HCT116 (cell line): Measurements from ENCODE around the gene ZNF157. TPM values are rescaled to one million over a fixed set of nuclear protein-coding genes. Genes with fewer than 3 reads are reported as not detected.

Experiments
- ATAC-seq: fragments of 200-7000 bp; cut with Tn5 transposase; 2 replicates; pipeline ENCODE4 v1.9.1; 2020; ENCODE audit warnings: mild to moderate bottlenecking, moderate library complexity
- BruUV-seq: library from RNA; stranded (reverse); fragments of 400-500 nt; replicated peaks from 2 replicates; lab custom pipeline; 2021; lab: Mats Ljungman, UMichigan
- CTCF ChIA-PET: fragments of 300-600 bp; sonication (Branson Sonifier 250); formaldehyde crosslinking; loops from one replicate; lab custom pipeline; 2021; ENCODE audit warnings: antibody characterized with exemption; lab: Charles Lee
- POLR2A ChIA-PET: fragments of 300-600, 350-600 bp; sonication (Branson Sonifier 250); formaldehyde crosslinking; loops from one replicate; lab custom pipeline; 2021; ENCODE audit warnings: antibody characterized with exemption; lab: Charles Lee
- RAD21 ChIA-PET, 2 experiments: fragments of 300-600 bp; sonication (Branson Sonifier 250); formaldehyde crosslinking; loops; one replicate each; lab custom pipeline; 2023; ENCODE audit warnings: low total read pairs in 2 of 2; ENCODE audit not compliant: uncharacterized antibody in 2 of 2, unreplicated experiment in 2 of 2, low non-redundant PET in 1 of 2; lab: Charles Lee
- DNase-seq: peaks from one replicate; pipeline ENCODE4 v3.0.0-alpha.2; 2010; ENCODE audit warnings: low read depth, low spot score
- H2AFZ ChIP-seq: fragments of 200-600 bp; shearing (Covaris generic), sonication (generic); 2 replicates; pipeline ENCODE4 v1.6.1; 2017; ENCODE audit warnings: low read depth, mixed run types, mixed read lengths, antibody characterized with exemption, low read length; ENCODE audit not compliant: poor library complexity, severe bottlenecking
- H3K27ac ChIP-seq: 2 replicates; pipeline ENCODE4 v1.5.1; 2012; ENCODE audit warnings: low read depth, low read length
- H3K27me3 ChIP-seq: fragments of 200-600 bp; sonication (generic); 2 replicates; pipeline ENCODE4 v1.6.1; 2016; ENCODE audit warnings: mixed run types, low read length, mixed read lengths; ENCODE audit not compliant: insufficient read depth
- H3K36me3 ChIP-seq, 2 experiments: fragments of 200-500 bp in 1 of 2; fragments of 200-600 bp in 1 of 2; sonication (Bioruptor generic) in 1 of 2; sonication (generic) in 1 of 2; 2 replicates each; pipeline versions ENCODE4 v1.5.1 to v1.6.1; 2014 to 2016; ENCODE audit warnings: low read length in 2 of 2, inconsistent platforms in 1 of 2, mixed read lengths in 1 of 2, mixed run types in 1 of 2; ENCODE audit not compliant: insufficient read depth in 2 of 2, control insufficient read depth in 1 of 2
- H3K4me1 ChIP-seq, 2 experiments: fragments of 200-600 bp in 1 of 2; sonication (generic) in 1 of 2; 2 replicates each; pipeline versions ENCODE4 v1.5.1 to v1.6.1; 2012 to 2017; ENCODE audit warnings: low read length in 2 of 2, inconsistent platforms in 1 of 2, mild to moderate bottlenecking in 1 of 2, mixed read lengths in 1 of 2, mixed run types in 1 of 2, moderate library complexity in 1 of 2; ENCODE audit not compliant: insufficient read depth in 2 of 2, control insufficient read depth in 1 of 2
- H3K4me2 ChIP-seq: fragments of 200-600 bp; sonication (generic); 2 replicates; pipeline ENCODE4 v1.6.1; 2017; ENCODE audit warnings: mixed run types, low read length, mixed read lengths
- H3K4me3 ChIP-seq, 2 experiments: fragments of 200-600 bp in 1 of 2; sonication (generic) in 1 of 2; replicated peaks in 1 of 2; 2 replicates each; pipeline ENCODE4 v1.5.1; 2011 to 2016; ENCODE audit warnings: low read length in 2 of 2, control low read depth in 1 of 2, low read depth in 1 of 2, mild to moderate bottlenecking in 1 of 2, mixed read lengths in 1 of 2, mixed run types in 1 of 2
- H3K79me2 ChIP-seq: fragments of 200-600 bp; sonication (generic); 2 replicates; pipeline ENCODE4 v1.6.1; 2017; ENCODE audit warnings: mild to moderate bottlenecking, mixed run types, low read length, moderate library complexity, mixed read lengths; ENCODE audit not compliant: insufficient read depth
- H3K9ac ChIP-seq: fragments of 200-600 bp; sonication (generic); 2 replicates; pipeline ENCODE4 v1.6.1; 2016; ENCODE audit warnings: low read length, mixed read lengths
- H3K9me2 ChIP-seq: fragments of 200-600 bp; sonication (generic), shearing (Covaris generic); 2 replicates; pipeline ENCODE4 v1.6.1; 2017; ENCODE audit warnings: mixed run types, mild to moderate bottlenecking, moderate library complexity; ENCODE audit not compliant: insufficient read depth
- H3K9me3 ChIP-seq, 2 experiments: fragments of 200-500 bp in 1 of 2; fragments of 200-600 bp in 1 of 2; sonication (Bioruptor generic) in 1 of 2; sonication (generic) in 1 of 2; 2 replicates each; pipeline ENCODE4 v1.6.1; 2014 to 2017; ENCODE audit warnings: low read length in 2 of 2, mixed read lengths in 2 of 2, inconsistent platforms in 1 of 2, low read depth in 1 of 2, mild to moderate bottlenecking in 1 of 2, mixed run types in 1 of 2, moderate library complexity in 1 of 2; ENCODE audit not compliant: control insufficient read depth in 1 of 2, insufficient read depth in 1 of 2
- H4K20me1 ChIP-seq: fragments of 200-600 bp; sonication (generic), shearing (Covaris generic); 2 replicates; pipeline ENCODE4 v1.6.1; 2017; ENCODE audit warnings: mixed run types, mild to moderate bottlenecking, moderate library complexity; ENCODE audit not compliant: insufficient read depth
- CBX3 ChIP-seq: IDR thresholded peaks from 2 replicates; pipeline ENCODE4 v1.6.1; 2012; ENCODE audit warnings: low read depth
- ELF1 ChIP-seq: IDR thresholded peaks from 2 replicates; pipeline ENCODE4 v1.6.1; 2012; ENCODE audit warnings: low read depth, borderline replicate concordance
- EZH2 ChIP-seq: fragments of 200-600 bp; sonication (generic); IDR thresholded peaks from 2 replicates; pipeline ENCODE4 v1.6.1; 2017; ENCODE audit warnings: antibody characterized with exemption, mixed run types
- FOSL1 ChIP-seq: IDR thresholded peaks from 2 replicates; pipeline ENCODE4 v1.6.1; 2012; ENCODE audit warnings: low read depth
- JUND ChIP-seq: IDR thresholded peaks from 2 replicates; pipeline ENCODE4 v1.6.1; 2012
- POLR2A ChIP-seq: IDR thresholded peaks from 2 replicates; pipeline ENCODE4 v1.7.0; 2011; ENCODE audit warnings: borderline replicate concordance; ENCODE audit not compliant: insufficient read depth, insufficient read length; ENCODE audit errors: extremely low read depth
- POLR2AphosphoS5 ChIP-seq: IDR thresholded peaks from 2 replicates; pipeline ENCODE4 v1.6.1; 2011; ENCODE audit warnings: mild to moderate bottlenecking, low read depth, low read length, moderate library complexity
- RAD21 ChIP-seq: IDR thresholded peaks from 2 replicates; pipeline ENCODE4 v1.6.1; 2012; ENCODE audit warnings: low read depth, mild to moderate bottlenecking
- SP1 ChIP-seq: IDR thresholded peaks from 2 replicates; pipeline ENCODE4 v1.6.1; 2012; ENCODE audit warnings: low read depth
- SRF ChIP-seq: IDR thresholded peaks from 2 replicates; pipeline ENCODE4 v1.6.1; 2012; ENCODE audit warnings: low read depth
- ZFX ChIP-seq: fragments of 450-650 bp; IDR thresholded peaks from 2 replicates; pipeline ENCODE4 v1.6.1; 2017
- intact Hi-C: fragments of 100-400 bp; cut with micrococcal nuclease; formaldehyde crosslinking; loops from 2 replicates; pipeline ENCODE4 v1.10.0; 2022
- total RNA-seq: library from RNA; stranded (reverse); gene quantifications from one replicate; pipeline ENCODE4 v1.2.1, GENCODE V29; 2021; ENCODE audit not compliant: unreplicated experiment

The ZNF157 gene
- total RNA-seq, 1 experiment from 2014 or later, result not detected

DNA sequence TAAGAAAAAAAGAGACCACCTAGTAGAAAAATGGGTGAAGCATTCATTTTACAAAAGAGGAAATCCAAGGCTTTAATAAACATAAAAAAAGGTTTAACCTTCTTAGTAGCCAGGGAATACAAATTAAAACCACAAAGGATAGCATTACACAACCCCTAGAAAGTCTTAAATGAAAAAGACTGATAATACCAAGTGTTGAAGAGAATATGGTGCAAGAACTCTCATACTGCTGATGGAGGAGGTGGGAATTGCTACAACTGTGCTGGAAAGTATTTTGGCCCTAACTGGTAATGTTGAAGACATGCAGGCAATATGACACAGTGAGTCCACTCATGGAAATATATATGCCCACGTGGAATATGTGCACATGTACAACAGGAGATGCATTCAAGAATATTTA is 90.2 kb downstream of the ZNF157 start:
- no peak overlapping the region for H3K4me3 ChIP-seq
- peaks cover 0 to 7% of the 10 kb centered on the region in 2 experiments; a peak in 1 of 4 replicates for H3K36me3 ChIP-seq
- no peak for DNase-seq
- ChIA-PET RAD21 (no interaction called here), POLR2A (no interaction called here), CTCF (no interaction called here)
- BruUV-seq, result no TSS peak
- no peak overlapping the region for H2AFZ ChIP-seq
- no peak overlapping the region for H3K9ac ChIP-seq
- H3K9me3 ChIP-seq, result no peaks in the 10 kb centered on the region
- no peaks in the 10 kb centered on the region for H3K27me3 ChIP-seq
- intact Hi-C loops, result no loop called here
- no peaks in the 10 kb centered on the region for H4K20me1 ChIP-seq
- H3K4me1 ChIP-seq, result no peaks in the 10 kb centered on the region
- no peak overlapping the region for H3K4me2 ChIP-seq
- H3K27ac ChIP-seq, result no peak overlapping the region
- ATAC-seq, result no peak
- H3K9me2 ChIP-seq, result no peaks in the 10 kb centered on the region
- TF ChIP-seq ZFX (no peak), CBX3 (no peak), RAD21 (no peak), ELF1 (no peak), SP1 (no peak), FOSL1 (no peak), POLR2AphosphoS5 (no peak), POLR2A (no peak), JUND (no peak), EZH2 (no peak), SRF (no peak)
- no peaks in the 10 kb centered on the region for H3K79me2 ChIP-seq

Other genes starting within 250 kb of the ZNF157 start
- gene NDUFB11, start 225.9 kb upstream of the ZNF157 start, total RNA-seq, result 78.9 TPM
- 56.9 TPM for gene RBM10, start 225.4 kb upstream of the ZNF157 start, total RNA-seq
- gene UBA1, start 176.7 kb upstream of the ZNF157 start, total RNA-seq, result 275 TPM
- gene CDK16, start 151.9 kb upstream of the ZNF157 start, total RNA-seq, result 131 TPM
- gene USP11, start 137.6 kb upstream of the ZNF157 start, total RNA-seq, result 62.0 TPM
- gene ZNF41, start 112.6 kb downstream of the ZNF157 start, total RNA-seq, result 7.4 TPM
- gene ARAF, start 190.6 kb downstream of the ZNF157 start, total RNA-seq, result 35.4 TPM
- 225 TPM for gene TIMP1, start 211.9 kb downstream of the ZNF157 start, total RNA-seq
- 0.86 TPM for gene SYN1, start 249.3 kb downstream of the ZNF157 start, total RNA-seq